ENCODE data around the gene ABI2. TPM values are rescaled to one million over a fixed set of nuclear protein-coding genes. Genes with fewer than 3 reads are reported as not detected.
"Not testable (repeated sequence)": the region's sequence is repeated elsewhere in the genome, so short reads cannot be mapped to it uniquely, and the experiment has no call there.

Gene ABI2
- 30.3 TPM for total RNA-seq

GRCh38 chr2:203327901-203328759, at the start of gene ABI2:
ABI2 (plus strand) TSS chr2:203328394; CDS start chr2:203328515, 121 bp downstream.
- DNase-seq = peak; percentile 88

GRCh38 chr2:203279288-203279687, 48.9 kb upstream of the ABI2 start:
- DNase-seq = no peak

DNA sequence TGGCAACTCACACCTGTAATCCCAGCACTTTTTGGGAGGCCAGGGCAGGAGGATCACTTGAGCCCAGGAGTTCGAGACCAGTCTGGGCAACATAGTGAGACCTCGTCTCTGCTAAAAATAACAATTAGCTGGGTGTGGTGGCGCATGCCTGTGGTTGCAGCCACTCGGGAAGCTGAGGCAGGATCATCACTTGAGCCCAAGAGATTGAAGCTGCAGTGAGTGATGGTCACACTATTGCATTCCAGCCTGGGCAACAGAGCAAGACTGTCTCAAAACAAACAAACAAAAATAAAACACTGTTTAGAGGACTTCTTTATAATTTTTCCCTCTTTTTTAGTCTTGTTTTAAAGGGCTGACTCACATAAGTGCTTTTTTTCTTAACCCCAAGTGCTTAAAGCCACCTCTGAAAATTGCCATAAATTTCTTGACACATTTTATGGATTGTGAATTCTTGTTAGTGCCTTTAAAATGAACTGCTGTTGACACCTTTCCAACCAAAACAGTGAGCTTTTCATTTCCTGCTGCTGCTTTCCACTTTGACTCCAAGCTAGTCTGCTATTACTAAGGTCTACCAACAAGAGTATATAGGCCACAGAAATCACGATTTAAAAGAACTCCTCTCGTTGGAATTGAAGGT, 47.6 kb upstream of the ABI2 start:
- DNase-seq = no peak

- DNase-seq = no peak
Measured at GRCh38 chr2:203282101-203282500, 46.1 kb upstream of the ABI2 start.

- DNase-seq = no peak
Measured at GRCh38 chr2:203286532-203286931, 41.7 kb upstream of the ABI2 start.

- DNase-seq = no peak
Measured at GRCh38 chr2:203301667-203302066, 26.5 kb upstream of the ABI2 start.

DNA sequence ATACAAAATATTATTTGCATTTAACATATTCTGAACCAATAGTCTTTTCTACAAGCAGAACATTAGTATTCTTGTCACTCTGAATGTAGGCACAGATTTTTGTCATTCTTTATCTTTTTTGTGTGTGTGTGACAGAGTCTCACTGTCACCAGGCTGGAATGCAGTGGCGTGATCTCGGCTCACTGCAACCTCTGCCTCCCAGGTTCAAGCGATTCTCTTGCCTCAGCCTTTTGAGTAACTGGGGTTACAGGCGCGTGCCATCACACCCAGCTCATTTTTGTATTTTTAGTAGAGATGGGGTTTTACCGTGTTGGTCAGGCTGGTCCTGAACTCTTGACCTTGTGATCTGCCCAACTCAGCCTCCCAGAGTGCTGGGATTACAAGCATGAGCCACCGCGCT, 25.6 kb upstream of the ABI2 start:
- not testable (repeated sequence) for DNase-seq

DNA sequence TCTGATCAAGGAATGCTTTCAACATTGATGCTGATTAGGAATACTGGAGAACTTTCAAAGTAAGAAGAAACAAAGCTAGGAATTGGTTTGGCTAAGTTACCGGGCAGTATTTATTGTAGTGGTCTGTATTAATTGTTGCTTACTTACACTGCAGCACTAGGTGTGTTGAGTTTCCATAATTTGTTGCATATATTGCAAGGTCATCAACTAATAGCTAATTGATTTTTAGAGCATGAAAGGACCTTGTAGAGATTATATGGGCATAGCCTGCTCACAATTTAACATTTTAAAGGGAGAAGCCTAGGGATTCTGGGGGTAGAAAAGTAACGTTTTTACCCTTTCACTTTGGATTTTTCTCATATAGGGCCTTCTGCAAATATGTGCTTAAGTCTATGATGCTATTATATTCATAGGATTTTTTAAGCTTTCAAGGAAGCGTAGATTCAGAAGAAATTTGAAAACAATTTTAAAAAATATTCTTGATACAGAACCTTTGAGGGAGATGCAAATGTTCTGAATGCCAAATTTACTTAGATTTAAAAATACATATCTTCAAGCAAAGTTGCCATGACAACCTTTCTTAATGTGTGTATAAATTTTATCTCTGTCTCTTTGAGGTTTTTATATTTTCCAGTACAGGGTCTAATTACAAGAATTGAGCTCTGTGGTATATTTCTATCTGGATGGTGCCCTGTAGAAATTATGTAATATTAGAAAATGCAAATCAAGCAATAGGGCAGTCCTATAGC, 17.3 kb upstream of the ABI2 start:
- DNase-seq = no peak

DNA sequence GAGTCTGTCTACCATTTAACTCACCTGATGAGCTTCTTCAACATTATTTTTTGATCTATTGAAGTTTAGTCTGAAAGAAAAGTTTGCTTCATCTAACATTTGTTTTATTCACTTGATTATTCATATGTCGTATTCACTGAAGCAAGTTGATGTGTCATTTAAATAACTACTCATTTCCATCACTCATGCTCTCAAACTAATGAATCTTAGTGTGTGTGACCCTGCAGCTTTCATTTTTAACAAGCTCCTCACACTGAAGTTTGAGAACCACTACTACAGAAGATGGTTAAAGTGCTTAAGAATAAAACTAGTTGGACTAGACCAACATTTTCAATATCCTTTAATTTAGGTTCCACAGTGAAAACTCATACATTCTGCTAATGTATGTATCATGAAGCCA, 1.8 kb upstream of the ABI2 start:
- DNase-seq = no peak

- no peak for DNase-seq
Measured at GRCh38 chr2:203327582-203327900, 653 bp upstream of the ABI2 start.

DNA sequence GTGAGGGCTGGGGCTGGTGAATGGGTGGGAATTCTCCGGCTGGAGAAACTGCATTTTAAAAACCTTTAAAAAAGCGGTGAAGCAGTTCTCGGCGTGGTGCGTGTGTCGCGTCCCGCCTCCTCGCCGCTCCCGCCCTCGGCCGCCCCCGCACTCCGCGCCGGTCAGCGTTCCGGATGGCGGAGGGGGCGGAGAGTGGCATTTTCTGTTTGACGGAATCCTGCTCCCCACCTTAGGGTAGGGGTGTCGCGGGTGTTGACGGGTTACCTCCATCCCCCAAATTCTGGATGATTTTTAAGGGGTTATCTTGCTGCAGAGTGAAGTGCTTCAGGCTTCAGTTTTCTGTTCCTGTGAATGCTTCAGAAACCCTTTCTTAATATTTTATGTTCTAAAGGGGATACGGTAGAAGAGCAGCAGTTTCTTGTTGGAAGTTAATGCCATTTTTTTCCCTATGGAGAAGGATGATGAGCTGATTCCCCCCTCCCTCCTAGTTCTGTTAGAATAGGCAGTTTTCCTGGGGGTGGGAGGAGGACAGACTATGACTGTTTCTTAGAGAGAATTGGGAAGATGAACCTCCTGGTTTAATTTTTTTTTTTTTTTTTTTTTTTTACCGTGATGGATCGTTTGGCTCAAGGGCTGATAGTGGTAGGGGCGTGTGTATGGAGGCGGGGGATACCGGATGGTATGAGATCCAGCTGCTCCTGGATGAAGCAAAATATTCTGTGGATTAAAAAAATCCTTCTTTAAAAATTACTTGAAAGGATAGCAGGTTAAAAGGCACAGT, 756 bp downstream of the ABI2 start:
- DNase-seq = no peak

GRCh38 chr2:203330434-203330833, 2.2 kb downstream of the ABI2 start:
- DNase-seq = no peak

DNA sequence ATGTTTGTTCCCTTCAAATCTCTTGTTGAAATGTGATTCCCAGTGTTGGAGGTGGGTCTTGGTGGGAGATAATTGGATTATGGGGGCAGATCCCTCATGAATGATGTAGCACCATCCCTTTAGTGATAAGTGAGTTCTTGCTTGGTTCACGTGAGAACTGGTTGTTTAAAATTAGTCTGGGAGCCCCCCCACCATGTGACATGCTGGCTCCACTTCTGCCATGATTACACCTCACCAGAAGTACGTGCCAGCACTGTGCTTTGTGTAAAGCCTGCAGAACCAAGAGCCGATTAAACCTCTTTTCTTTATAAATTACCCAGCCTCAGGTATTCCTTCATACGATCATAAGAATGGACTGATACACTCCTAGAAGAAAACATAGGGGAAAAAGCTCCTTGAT, 10.1 kb downstream of the ABI2 start:
- no peak for DNase-seq

GRCh38 chr2:203340791-203341487, 12.7 kb downstream of the ABI2 start:
- DNase-seq = no peak

DNA sequence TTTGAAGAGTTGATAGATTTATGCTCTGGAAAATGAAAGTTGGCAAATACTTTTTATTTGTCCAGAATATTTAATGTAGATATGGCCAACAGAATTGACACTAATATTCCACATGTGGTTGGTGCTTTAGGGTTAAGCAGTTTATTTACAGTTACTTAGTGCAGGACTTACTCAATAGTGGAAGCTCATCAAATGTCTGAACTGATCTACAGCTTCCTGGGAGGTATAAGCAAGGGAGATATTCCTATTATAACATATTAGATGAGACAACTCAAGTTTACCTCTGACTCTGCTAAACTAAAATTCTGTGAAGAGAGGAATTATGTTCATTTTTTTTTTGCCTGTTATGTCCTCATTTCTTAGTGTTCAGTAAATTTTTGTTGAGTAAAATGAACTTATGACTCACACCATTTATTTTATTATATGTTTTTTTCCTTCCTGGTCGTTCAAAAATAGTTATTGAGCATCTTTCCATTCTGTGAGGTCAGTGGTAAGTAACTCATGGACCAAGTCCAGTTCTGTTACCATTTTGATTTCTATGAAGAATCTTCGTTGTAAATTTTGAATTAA, 13.6 kb downstream of the ABI2 start:
- no peak for DNase-seq

- DNase-seq = not testable (repeated sequence)
Measured at GRCh38 chr2:203342374-203342773, 14.2 kb downstream of the ABI2 start.

GRCh38 chr2:203344667-203345066, 16.5 kb downstream of the ABI2 start:
- DNase-seq = no peak

DNA sequence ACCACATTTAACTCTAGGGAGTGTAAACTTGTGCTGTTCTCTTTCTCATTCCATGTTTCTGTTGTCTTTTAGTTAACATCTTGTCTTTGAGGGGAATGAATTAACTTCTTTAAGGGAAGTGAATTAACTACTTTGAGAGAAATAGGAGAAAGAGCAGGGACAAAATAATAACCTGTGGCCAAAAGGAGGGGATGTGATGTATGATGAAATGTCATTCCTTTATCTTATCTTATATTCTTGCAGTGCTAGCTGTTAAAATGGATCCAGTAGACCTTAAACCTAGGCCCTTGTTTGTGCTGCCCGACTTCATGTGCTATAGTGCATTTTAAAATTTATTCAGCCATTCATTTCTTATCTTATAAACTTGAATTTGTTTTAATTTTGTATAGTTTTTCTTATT, 18.4 kb downstream of the ABI2 start:
- no peak for DNase-seq

- DNase-seq = no peak
Measured at GRCh38 chr2:203347375-203347774, 19.2 kb downstream of the ABI2 start.

DNA sequence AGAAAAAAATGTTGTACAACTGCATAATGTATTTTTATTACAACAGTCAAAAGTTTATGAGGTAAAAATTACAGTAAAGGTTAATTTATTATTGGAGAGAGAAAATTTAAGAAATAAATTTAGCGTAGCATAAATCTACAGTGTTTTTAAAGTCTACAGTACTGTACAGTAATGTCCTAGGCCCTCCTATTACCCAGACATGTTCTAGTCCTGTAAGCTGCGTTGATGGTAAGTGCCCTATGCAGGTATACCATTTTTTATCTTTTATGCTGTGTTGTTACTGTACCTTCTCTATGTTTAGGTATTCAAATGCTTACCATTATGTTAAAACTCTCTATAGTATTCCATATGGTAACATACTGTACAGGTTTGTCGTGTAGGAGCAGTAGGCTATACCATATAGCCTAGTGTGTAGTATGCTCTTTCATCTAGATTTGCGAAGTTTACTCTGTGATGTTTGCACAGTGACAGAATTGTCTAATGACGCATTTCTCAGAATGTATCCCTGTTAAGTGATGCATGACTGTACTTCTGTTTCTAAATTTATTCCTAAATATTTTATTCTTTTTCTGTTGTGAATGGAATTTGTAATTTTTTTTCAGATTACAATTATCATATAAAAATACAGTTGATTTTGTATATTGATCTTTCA, 24.5 kb downstream of the ABI2 start:
- no peak for DNase-seq

- DNase-seq = no peak
Measured at GRCh38 chr2:203354966-203355365, 26.8 kb downstream of the ABI2 start.
